SIG-M5 (cell line): Measurements from ENCODE around the gene DDRGK1.
"Not testable (repeated sequence)": the region's sequence is repeated elsewhere in the genome, so short reads cannot be mapped to it uniquely, and the experiment has no call there.

Experiments
- DNase-seq: peaks from one replicate; lab custom pipeline; 2025; lab: John Stamatoyannopoulos, UW

The DDRGK1 gene

DNA sequence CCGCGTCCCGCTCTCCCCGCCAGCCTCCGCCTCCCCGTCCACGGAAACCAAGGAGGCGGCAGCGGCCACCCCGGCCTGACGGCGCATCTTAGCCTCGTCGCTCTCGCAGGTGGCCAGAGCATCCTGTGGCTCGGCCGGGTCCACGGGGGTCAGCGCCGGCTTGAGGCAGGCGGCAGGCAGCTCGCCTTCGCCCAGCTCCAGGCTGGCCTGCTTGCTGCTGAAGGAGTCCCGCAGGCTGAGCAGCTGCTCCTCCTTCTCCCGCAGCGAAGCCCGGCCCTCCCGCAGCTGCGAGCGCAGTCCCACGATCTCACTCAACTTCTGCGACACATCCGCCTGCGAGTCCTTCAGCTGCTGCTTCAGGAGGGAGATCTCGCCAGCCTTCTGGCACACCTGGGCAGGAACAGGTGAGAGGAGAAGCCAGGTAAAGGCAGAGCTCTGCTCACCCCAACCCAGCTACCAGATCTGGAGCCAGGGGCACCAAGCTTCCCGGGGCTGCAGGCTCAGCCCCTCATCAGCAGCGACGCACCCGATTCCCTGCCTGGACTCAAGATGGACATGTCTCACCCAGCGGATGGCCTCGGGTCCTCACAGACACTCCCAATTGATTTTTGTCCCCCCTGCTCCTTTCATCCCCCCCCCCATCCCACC, 39.6 kb downstream of the DDRGK1 start:
- no peak for DNase-seq

DNA sequence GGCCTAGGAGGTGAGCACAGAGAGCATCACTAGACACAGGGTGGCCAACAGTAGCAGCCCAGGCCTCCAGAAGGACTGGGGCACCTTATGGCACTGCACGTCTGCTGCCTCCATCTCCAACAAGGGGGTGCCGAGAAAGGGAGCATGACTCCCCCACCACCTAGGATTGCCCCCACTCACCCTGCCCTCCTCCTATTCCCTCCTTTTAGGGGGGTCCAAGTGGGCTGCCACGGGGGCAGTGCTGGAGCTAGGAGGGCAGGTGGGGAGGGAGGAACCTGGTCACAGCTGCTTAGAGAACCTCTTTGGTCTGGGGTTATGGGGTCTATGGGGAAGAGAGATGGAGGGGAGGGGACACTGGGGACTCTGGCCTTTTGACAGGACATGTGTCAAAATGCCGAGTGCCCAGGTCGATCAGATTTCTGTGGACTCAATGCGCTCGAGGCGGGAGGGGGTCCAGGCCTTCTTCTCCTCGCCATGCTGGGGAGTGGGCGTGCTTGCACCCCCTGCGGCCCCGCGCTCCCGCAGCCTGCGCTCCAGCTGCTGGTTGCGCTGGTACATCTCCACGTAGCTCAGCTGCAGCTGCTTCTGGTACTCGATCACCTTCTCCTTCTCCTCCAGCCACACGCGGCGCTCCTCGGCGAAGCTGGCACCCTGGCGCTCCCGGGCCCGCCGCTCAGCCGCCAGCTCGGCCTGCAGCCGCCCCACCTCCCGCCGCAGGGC, 40.3 kb downstream of the DDRGK1 start:
- DNase-seq, result no peak

DNA sequence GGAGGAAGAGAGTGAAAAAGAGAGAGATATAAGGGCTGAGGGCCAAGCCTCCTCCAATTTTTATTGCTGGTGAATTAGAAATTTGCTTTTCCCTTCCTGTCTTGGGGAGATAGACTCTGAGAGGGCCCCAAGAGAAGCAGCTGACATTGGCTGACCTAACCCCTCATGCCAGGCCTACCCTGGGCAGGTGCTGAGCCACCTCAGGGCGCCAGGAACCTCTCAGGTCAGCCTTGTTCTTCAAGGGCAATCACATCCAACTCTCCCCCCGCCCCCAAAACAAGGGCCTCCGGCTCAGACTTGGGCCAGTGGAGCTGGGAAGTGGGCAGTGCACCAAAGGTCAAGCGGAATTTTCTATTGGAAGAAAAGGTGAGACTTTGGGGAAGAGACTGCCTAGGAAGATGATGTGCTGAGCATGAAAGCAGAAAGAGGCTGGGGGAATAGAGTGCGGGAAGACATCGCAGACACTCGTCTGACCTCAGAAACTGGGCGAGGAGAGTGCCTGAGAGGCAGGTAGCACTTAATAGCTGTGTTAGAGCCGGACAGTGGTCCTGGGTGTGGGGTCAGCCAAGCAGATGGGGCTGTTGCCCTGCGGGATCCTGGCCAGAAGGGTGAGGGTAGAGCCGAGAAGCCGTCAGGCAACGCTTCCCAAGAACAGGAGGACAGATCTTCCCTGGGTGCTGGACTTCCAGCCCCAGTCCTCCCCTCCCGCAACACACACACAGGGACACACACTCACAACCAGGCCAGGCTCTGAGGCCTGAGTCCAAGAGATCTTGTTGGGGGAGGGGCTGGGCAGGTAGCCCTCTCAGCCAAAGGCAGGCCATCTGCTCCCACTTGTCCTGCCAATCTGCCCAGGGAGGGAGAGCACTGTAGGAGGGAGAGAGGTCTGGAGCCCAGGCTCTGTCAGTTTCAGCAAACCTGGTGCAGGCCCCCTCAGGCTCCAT, 41.1 kb downstream of the DDRGK1 start:
- no peak for DNase-seq

DNA sequence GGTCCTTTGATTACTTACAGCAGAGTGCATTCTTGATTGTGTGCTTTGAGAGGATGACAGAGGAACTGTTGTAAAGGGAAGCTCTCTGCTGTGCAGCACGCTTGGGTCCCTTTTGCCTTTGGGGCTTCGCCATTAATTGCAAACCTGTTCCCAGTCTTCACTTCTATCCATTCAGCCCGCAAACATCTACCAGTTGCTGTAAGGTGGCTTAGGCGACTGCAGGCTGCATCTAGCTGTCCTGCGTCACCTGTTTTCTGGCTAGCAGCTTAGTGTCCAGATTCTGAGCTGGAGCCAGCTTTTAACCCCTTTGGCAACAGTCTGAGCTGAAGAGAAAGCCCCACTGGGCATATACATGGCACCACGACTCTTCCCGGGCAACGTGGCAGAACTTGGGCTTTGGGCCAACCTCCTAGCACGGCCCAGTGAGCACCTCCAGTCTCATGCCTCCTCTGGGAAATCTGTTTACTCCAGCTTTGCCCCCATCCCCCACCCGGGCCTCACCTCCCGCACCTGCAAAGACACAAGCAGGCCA, 42.3 kb downstream of the DDRGK1 start:
- DNase-seq, result no peak

DNA sequence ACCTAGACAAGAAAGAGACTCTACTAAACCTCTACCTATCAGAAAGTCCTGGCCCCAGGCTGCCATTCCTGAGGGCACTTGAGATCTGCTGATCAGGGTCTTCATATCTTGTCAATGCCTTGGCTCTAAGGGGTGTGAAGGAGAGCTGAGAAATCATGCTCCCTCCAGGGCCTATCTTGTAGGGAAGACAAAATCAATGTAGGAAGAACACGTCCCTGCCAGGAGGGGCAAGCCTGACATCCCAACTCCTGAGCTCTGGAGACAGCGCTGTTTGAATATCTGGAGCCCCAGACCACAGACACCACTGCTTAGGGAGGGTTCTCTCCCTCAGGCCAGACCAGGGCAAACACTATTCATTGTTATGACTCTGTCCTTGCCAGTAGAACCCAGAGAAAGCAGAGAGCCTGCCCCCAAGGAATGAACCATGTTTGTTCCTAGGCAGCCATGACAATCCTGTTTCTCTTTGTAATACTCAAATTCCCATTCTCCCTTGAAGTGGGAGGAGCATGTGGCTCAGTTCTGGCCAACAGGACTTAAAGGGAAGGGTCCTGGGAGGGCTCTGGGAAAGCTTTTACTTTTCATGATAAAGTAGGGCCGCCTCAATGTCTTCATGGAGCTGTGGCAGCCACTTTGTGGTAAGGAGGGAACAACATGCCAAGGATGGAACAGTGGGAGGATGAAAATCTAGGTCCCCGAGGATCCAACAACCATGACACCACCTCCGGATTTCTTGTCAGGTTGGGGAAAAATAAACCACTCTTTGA, 43.0 kb downstream of the DDRGK1 start:
- DNase-seq, result no peak

DNA sequence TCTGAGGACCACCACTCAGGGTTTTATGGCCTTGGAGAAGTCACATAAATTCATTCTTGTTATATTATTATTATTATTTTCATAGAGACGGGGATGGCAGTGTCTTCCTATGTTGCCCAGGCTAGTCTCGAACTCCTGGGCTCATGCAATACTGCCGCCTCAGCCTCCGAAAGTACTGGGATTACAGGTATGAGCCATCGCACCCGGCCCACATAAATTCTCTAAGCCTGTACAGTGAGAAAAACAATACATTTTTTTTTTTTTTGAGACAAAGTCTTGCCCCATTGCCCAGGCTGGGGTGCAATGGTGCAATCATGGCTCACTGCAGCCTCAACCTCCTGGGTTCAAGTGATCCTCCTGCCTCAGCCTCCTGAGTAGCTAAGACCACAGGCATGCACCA, 44.1 kb downstream of the DDRGK1 start:
- no peak for DNase-seq

DNA sequence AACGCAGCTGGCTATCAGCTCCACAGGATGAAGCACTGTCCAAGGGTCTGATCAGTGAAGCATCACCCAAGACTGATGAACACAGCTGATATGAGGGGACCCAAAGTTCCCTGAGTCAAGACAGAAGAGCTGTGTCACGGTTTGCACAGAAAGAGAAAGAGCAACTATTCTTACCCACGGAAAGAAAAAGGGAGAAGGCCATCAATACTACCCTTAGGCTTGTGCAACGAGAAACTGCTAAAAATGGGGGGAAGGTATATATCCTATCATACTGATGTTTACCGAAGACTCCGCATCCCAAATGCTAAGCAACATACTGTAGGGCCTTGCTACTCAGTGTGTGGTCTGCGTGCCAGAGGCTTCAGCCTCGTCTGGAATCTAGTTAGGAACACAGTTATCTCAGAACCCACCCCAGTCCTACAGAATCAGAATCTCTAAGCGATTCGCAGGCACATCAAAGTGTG, 45.5 kb downstream of the DDRGK1 start:
- no peak for DNase-seq

DNA sequence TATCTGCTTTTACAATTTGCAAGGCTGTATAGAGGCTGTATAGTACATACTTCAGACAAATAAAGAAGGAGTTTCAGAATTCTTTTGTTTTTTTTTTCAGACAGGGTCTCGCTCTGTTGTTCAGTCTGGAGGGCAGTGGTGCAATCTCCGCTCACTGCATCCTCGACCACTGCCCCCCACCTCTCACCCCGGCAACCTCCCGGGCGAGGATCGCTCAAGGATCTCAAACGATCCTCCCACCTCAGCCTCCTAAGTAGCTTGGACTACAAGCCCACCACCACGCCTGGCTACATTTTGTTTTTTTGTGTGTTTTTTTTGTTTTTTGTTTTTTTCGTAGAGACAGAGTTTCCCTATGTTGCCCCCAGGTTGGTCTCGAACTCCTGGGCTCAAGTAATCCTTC, 46.7 kb downstream of the DDRGK1 start:
- DNase-seq, result no peak

DNA sequence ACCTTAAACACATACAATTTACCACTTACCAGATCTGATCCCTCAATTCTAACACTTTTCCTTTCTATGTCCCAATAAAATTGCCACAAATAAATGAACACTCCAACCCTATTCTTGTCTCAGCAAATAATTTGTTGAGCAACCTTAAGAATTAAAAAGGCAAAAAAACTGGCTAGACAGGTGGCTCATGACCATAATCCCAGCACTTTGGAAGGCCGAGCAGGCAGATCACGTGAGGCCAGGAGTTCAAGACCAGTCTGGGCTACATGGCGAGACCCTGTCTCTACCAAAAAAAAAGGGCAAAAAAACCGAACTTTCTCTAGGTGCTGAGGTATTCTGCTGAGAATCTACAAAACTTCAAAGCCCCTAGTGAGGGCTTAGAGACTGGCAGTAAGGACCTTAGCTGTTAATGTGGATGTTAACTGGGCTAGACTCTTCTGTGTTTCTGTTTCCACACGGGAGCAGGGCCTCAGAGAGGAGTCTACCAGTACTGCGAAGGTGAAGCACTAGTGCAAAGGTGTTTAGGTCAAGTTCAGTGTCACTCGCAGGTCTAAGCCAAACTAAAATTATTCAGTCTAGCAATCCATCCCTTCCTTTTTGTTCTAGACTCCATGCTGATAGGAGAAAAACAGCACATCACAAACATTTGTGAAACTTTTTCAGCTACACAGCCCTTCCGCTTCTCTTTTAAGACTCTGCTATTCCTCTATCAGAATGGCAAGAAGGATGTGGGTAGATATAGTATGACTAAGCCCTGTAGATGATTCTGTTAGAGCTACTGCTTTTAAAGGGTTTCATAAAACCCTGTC, 47.5 kb downstream of the DDRGK1 start:
- peak; percentile 85 for DNase-seq

DNA sequence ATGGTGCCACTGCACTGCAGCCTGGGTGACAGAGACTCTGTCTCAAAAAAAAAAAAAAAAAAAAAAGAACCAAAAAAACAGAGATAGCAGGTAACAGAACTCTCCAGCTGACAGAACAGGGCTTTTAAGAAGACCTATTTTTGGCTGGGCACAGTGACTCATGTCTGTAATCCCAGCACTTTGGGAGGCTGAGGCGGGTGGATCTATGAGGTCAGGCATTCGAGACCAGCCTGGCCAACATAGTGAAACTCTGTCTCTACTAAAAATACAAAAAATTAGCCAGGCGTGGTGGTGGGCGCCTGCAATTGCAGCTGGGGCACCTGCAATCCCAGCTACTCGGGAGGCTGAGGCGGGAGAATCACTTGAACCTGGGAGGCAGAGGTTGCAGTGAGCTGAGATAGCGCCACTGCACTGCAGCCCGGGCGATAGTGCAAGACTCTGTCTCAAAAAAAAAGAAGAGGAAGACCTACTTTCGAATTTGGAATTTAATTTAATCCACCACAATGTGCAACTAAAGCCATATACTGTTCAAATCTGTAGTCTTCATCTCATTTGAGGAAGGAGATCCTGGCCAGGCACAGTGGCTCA, 52.3 kb downstream of the DDRGK1 start:
- DNase-seq, result not testable (repeated sequence)

DNA sequence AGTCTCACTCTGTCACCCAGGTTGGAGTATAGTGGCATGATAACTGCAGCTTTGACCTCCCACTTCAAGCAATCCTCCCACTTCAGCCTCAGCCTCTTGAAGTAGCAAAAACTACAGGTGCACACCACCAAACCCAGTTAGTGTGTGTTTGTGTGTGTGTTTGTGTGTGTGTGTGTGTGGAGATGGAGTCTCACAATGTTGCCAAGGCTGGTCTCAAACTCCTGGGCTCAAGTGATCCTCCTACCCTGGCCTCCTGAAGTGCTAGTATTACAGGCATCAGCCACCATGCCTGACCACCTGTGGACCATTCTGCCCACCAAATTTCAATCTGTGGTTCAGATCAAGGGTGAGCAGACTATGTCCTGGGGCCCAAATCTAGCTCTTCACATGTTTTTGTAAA, 53.6 kb downstream of the DDRGK1 start:
- DNase-seq, result no peak

DNA sequence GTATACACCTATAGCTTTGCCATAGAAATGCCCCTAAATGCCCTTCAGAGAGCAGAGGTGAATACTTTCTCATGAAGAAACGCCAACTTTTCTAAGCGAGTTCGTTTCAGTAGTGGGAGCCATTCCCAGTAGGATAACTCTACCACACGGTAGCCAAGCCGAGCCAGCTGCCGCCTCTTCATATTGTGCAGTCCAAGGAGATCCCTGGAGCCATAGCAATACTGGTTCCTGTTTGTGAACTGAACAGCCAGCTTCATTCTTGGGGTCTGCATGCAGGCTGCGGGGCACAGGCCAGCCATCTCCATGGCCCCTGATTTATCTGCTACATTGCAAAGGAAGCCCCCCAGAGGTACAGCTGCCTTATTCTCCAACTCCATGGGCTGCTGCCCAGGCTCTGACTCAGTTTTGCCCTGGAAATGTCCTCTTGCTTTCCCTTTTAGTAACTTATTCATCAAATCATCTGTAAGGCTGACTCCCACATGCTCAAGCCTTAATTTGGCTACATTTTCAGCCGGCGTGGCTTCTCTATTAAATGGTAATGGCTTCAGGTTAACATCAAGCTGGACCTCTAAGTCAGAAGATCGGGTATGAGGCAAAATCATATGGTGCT, 57.6 kb downstream of the DDRGK1 start:
- DNase-seq, result no peak

DNA sequence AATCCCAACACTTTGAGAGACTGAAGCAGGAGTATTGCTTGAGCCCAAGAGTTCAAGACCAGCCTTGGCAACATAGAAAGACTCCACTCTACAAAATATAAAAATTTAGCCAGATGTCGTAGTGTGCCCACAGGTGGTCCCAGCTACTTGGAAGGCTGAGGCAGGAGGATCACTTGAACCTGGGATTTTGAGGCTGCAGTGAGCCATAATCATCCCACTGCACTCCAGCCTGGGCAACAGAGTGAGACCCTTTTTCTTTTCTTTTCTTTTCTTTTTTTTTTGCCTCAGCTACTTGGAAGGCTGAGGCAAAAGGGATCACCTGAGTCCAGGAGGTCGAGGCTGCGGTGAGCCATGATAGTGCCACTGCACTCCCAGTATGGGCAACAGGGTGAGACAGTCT, 62.7 kb downstream of the DDRGK1 start:
- DNase-seq, result no peak
